CD8-positive, alpha-beta memory T cell (primary cell): ENCODE results near the gene MYO7B. TPM values are rescaled to one million over a fixed set of nuclear protein-coding genes. Genes with fewer than 3 reads are reported as not detected.

ENCODE experiments used
- CTCF ChIA-PET: fragments of 350-600 bp; sonication (Branson Sonifier 250); formaldehyde crosslinking; loops from one replicate; lab custom pipeline; 2021; ENCODE audit warnings: antibody characterized with exemption; lab: Charles Lee
- POLR2A ChIA-PET: fragments of 350-600 bp; sonication (Branson Sonifier 250); formaldehyde crosslinking; loops from one replicate; lab custom pipeline; 2021; ENCODE audit warnings: antibody characterized with exemption; lab: Charles Lee
- DNase-seq, 5 donors: peaks; one replicate each; pipeline versions ENCODE4 v3.0.0 to v3.0.0-alpha.2; 2020 to 2022; ENCODE audit warnings: mixed read lengths in 1 of 5
- H3K27ac ChIP-seq: one replicate; pipeline ENCODE4 v1.7.0; 2013; ENCODE audit warnings: low read depth, mild to moderate bottlenecking, low read length, moderate library complexity
- H3K27me3 ChIP-seq: 2 replicates; pipeline ENCODE4 v1.7.0; 2013; ENCODE audit warnings: low read length, mild to moderate bottlenecking; ENCODE audit not compliant: insufficient read depth, poor library complexity, severe bottlenecking
- H3K36me3 ChIP-seq: 2 replicates; pipeline ENCODE4 v1.7.0; 2013; ENCODE audit warnings: mild to moderate bottlenecking, low read length, moderate library complexity; ENCODE audit not compliant: insufficient read depth
- H3K4me1 ChIP-seq: 2 replicates; pipeline ENCODE4 v1.7.0; 2013; ENCODE audit warnings: mild to moderate bottlenecking, low read length, moderate library complexity; ENCODE audit not compliant: insufficient read depth
- H3K4me3 ChIP-seq: 2 replicates; pipeline ENCODE4 v1.7.0; 2013; ENCODE audit warnings: mild to moderate bottlenecking, low read length
- H3K9me3 ChIP-seq: 2 replicates; pipeline ENCODE4 v1.7.0; 2013; ENCODE audit warnings: mild to moderate bottlenecking, low read length
- H3K27ac Mint-ChIP-seq, 8 donors: one replicate each; pipeline ENCODE4 v1.8.0; 2020 to 2021; ENCODE audit warnings: mixed read lengths in 8 of 8, mild to moderate bottlenecking in 6 of 8, inconsistent platforms in 3 of 8, moderate library complexity in 3 of 8
- H3K27me3 Mint-ChIP-seq, 2 donors: one replicate each; pipeline ENCODE4 v1.8.0; 2020 to 2021; ENCODE audit warnings: mixed read lengths in 2 of 2, mild to moderate bottlenecking in 1 of 2, moderate library complexity in 1 of 2
- H3K36me3 Mint-ChIP-seq, 3 donors: one replicate each; pipeline ENCODE4 v1.8.0; 2020 to 2021; ENCODE audit warnings: mixed read lengths in 3 of 3, inconsistent platforms in 1 of 3, mild to moderate bottlenecking in 1 of 3
- H3K4me1 Mint-ChIP-seq, 3 donors: one replicate each; pipeline ENCODE4 v1.8.0; 2020 to 2021; ENCODE audit warnings: mixed read lengths in 3 of 3, inconsistent platforms in 1 of 3, mild to moderate bottlenecking in 1 of 3
- H3K4me3 Mint-ChIP-seq, 7 donors: one replicate each; pipeline ENCODE4 v1.8.0; 2020 to 2021; ENCODE audit warnings: mixed read lengths in 7 of 7, mild to moderate bottlenecking in 6 of 7, moderate library complexity in 4 of 7, inconsistent platforms in 2 of 7
- H3K9me3 Mint-ChIP-seq, 5 donors: one replicate each; pipeline ENCODE4 v1.8.0; 2020 to 2022; ENCODE audit warnings: mixed read lengths in 5 of 5, mild to moderate bottlenecking in 3 of 5, moderate library complexity in 2 of 5, inconsistent platforms in 1 of 5
- polyA plus RNA-seq: library from polyadenylated mRNA; unstranded; fragments of 300-500 nt; fragmentation: Illumina TruSeq; gene quantifications from one replicate; pipeline ENCODE4 v1.2.3, GENCODE V29; 2021
- total RNA-seq, 2 experiments: library from RNA; stranded (reverse); gene quantifications; one replicate each; pipeline ENCODE4 v1.2.3, GENCODE V29; 2021

MYO7B gene
- total and polyA plus RNA-seq, 3 experiments from 2014 or later, result not detected

GRCh38 chr2:127641133-127641532 lies 105.7 kb downstream of the MYO7B start:
- Histone ChIP-seq H3K9me3 (no peaks in the 10 kb centered on the region), H3K4me3 (peak overlapping the region; percentile 58), H3K27ac (no peak overlapping the region), H3K36me3 (no peaks in the 10 kb centered on the region), H3K4me1 (peaks cover 65% of the 10 kb centered on the region), H3K27me3 (no peaks in the 10 kb centered on the region)
- H3K9me3 Mint-ChIP-seq, result no peaks in the 10 kb centered on the region
- no peak for DNase-seq
- CTCF ChIA-PET, result interaction anchor here (3.6 kb wide), 1 partner anchor 9 kb away, joined by 15 read pairs; no protein-coding TSS in a partner anchor
- peak overlapping the region in 3 of 8 donors; percentile 29 to 61 (median 45) for H3K27ac Mint-ChIP-seq
- H3K4me1 Mint-ChIP-seq, result peaks cover 0 to 57% (median 15%) of the 10 kb centered on the region in 3 donors
- peaks cover 0 to 1% (median 0%) of the 10 kb centered on the region in 3 donors for H3K36me3 Mint-ChIP-seq
- POLR2A ChIA-PET, result interaction anchor here (1.1 kb wide), 1 partner anchor 115 kb away, joined by 3 read pairs; the partner anchor contains the start of gene IWS1
- H3K27me3 Mint-ChIP-seq, result no peaks in the 10 kb centered on the region
- H3K4me3 Mint-ChIP-seq, result peak overlapping the region in 3 of 7 donors; percentile 28 to 63 (median 36)

DNA sequence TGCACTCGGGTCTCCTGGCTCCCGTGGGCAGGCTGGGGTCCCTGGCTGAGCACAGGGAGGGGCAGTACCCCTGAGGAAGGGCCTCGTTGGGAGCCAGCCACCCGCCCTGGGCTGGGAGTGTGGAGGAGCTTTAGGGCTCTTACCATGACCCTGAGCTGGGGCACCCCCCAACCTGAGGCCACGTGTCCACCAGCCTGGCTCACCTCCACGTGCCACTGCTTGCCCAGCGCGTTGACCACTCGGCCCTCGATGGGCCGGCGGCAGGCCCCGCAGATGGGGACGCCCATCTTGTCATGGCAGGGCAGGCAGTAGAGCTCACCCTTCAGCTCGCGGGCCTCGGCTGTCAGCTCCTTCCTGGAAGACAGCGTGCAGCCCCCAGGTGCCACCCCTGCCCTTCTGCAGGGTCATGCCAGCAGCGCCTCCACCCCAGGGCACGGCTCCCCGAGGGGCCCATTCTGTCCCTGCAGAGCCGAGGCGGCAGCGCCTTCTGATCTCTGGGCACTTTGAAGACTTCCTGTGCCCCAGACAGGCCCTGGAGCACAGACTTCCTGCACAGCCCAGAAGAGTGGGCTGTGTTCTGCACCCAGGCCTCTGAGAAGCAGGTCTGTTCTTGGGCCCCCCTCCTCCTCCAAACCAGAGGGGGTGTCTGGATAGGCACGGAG lies 106.5 kb downstream of the MYO7B start:
- Mint-ChIP-seq H3K36me3 (peaks cover 0 to 1% (median 0%) of the 10 kb centered on the region in 3 donors), H3K9me3 (no peaks in the 10 kb centered on the region), H3K4me3 (peak overlapping the region in 5 of 7 donors; percentile 19 to 82 (median 53)), H3K4me1 (peaks cover 0 to 52% (median 14%) of the 10 kb centered on the region in 3 donors), H3K27me3 (no peaks in the 10 kb centered on the region), H3K27ac (peak overlapping the region in 4 of 8 donors; percentile 23 to 72 (median 44))
- peak in 3 of 5 donors; percentile 24 to 65 (median 58) for DNase-seq
- POLR2A ChIA-PET, result interaction anchor here (1.1 kb wide), 1 partner anchor 115 kb away, joined by 3 read pairs; the partner anchor contains the start of gene IWS1
- H3K27ac ChIP-seq, result no peak overlapping the region
- CTCF ChIA-PET, result interaction anchor here (0.7 to 3.6 kb wide), 2 partner anchors 8 to 51 kb away, joined by 3 to 15 read pairs; no protein-coding TSS in a partner anchor
- no peaks in the 10 kb centered on the region for H3K36me3 ChIP-seq
- H3K27me3 ChIP-seq, result no peaks in the 10 kb centered on the region
- peak overlapping the region; percentile 58 for H3K4me3 ChIP-seq
- H3K9me3 ChIP-seq, result no peaks in the 10 kb centered on the region
- H3K4me1 ChIP-seq, result peaks cover 57% of the 10 kb centered on the region

DNA sequence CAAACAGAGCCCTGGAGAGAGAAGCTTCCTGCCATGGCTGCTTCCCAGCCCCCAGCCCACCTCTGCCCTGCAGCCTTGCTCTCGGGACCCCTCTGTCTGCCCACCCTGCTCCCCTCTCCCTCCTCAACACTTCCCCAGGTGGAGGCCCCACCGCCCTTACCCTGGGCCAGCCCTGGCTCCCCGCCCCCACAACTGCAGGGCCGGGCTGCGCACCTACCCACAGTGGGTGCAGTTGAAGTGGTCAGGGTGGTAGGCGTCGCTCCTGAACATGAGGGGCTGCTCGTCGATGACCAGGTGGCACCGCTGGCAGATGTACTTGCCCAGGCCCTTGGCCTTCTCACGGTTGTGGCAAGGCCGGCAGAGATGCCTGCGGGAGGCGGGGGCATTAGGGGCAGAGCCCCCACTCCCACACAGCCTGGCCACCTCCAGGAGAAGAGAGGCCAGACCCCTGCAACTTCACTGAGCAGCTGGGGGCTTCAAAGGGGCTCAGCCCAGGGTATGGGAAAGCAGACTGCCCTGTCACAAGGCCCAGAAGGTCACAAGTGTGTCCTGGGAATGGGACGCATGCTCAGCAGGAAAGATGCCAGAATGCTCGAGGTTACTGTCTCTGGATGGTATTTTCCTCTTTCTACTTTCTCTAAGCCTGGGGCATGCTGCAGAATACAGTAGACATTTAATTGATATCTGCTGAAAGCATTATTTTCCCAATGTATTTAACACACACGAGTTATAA lies 107.4 kb downstream of the MYO7B start:
- H3K4me1 ChIP-seq, result peaks cover 48% of the 10 kb centered on the region
- H3K4me3 Mint-ChIP-seq, result no peak overlapping the region
- no peak for DNase-seq
- peaks cover 0 to 46% (median 12%) of the 10 kb centered on the region in 3 donors for H3K4me1 Mint-ChIP-seq
- H3K36me3 ChIP-seq, result no peaks in the 10 kb centered on the region
- H3K27me3 Mint-ChIP-seq, result no peaks in the 10 kb centered on the region
- H3K36me3 Mint-ChIP-seq, result peaks cover 0 to 1% (median 0%) of the 10 kb centered on the region in 3 donors
- H3K4me3 ChIP-seq, result no peak overlapping the region
- H3K27ac ChIP-seq, result no peak overlapping the region
- ChIA-PET POLR2A (no interaction called here), CTCF (no interaction called here)
- no peaks in the 10 kb centered on the region for H3K9me3 ChIP-seq
- H3K27me3 ChIP-seq, result no peaks in the 10 kb centered on the region
- H3K27ac Mint-ChIP-seq, result peak overlapping the region in 1 of 8 donors; percentile 26
- H3K9me3 Mint-ChIP-seq, result no peaks in the 10 kb centered on the region

DNA sequence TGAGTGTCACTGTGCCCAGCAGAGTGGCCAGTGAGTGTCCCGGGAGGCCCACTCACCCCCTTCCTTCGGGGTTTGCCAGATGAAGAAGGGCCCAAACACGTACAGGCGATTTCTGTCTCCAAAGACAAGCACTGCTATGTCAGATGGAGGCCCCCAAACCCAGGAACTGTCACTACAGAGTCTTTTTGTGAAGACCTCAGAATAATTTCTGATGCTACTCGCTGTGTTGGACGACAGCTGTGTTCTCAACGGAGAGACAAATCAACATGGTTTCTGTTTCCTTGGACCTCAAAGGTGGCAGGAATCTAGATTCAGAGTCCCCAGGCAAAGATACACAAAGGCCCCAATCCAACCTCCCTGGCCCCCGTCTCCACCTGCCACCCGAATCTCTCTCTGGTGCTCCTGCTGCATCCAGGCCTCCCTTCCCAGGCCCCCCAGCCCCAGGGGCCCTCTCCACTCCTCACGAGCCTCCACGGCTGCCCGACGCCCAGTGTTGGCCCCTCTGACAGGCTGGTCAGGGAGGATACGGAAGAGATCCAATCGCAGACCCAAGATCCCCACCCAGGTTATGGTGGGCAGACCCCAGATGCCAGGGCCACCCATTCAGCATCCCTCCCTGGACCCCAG lies 108.1 kb downstream of the MYO7B start:
- no peak for DNase-seq
- Histone ChIP-seq H3K27ac (no peak overlapping the region), H3K27me3 (no peaks in the 10 kb centered on the region), H3K4me3 (no peak overlapping the region), H3K36me3 (no peaks in the 10 kb centered on the region), H3K9me3 (no peaks in the 10 kb centered on the region), H3K4me1 (peaks cover 42% of the 10 kb centered on the region)
- Mint-ChIP-seq H3K27ac (peak overlapping the region in 1 of 8 donors; percentile 26), H3K4me1 (peaks cover 0 to 44% (median 9%) of the 10 kb centered on the region in 3 donors), H3K27me3 (no peaks in the 10 kb centered on the region), H3K9me3 (no peaks in the 10 kb centered on the region), H3K4me3 (no peak overlapping the region), H3K36me3 (peaks cover 0 to 1% (median 0%) of the 10 kb centered on the region in 3 donors)
- CTCF ChIA-PET, result no interaction called here
- POLR2A ChIA-PET, result no interaction called here

DNA sequence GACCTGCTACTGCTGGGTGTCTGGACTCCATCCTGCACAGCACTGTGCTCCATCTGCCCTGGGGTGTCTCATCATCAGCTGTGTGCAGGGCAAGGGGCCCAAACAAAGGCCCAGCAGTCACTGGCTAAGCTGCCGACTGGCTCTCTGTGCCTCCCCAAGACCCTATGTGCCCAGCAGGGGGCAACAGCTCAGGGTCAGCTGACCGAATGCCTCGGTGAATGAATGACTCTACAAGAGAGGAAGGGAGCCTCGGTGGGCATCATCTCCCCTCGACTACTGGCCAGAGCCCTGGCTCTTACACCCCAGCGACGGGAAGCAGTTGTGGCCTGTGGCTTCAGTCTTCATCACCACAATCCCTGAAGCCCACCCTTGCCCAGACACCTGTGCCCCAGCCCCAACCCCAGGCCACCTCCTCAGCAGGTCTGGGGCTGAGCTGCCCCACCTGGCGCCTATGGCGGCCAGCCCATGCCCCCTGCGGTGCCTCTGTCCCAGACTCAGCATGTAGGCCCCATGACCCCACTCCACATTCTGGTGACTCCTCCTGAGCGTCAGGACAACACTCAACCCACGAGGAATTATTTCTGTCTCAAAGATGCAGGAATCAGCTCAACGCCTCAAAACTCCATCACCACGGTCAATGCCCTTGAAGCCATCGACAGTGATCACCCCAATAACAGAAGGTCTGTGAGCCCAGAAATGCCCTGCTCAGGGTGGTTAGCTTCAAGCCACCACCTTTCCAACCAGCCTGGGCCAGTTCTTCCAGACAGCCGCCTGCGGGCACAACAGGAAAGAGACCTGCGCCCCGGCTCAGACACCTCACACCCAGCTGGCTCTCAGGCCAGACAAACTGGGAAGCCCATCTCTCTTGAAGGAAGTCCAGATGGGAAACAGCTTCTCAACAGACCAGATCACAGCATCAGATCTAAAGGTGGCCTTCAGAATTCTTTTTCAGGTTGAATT lies 108.9 kb downstream of the MYO7B start:
- ChIA-PET CTCF (interaction anchor here (0.8 to 1.2 kb wide), 2 partner anchors 53 to 58 kb away, joined by 3 to 4 read pairs; no protein-coding TSS in a partner anchor), POLR2A (no interaction called here)
- Histone ChIP-seq H3K27me3 (no peaks in the 10 kb centered on the region), H3K4me1 (peaks cover 37% of the 10 kb centered on the region), H3K4me3 (no peak overlapping the region), H3K9me3 (no peaks in the 10 kb centered on the region), H3K27ac (no peak overlapping the region), H3K36me3 (no peaks in the 10 kb centered on the region)
- no peaks in the 10 kb centered on the region for H3K36me3 Mint-ChIP-seq
- H3K9me3 Mint-ChIP-seq, result no peaks in the 10 kb centered on the region
- H3K27me3 Mint-ChIP-seq, result no peaks in the 10 kb centered on the region
- H3K4me3 Mint-ChIP-seq, result no peak overlapping the region
- peaks cover 0 to 46% (median 10%) of the 10 kb centered on the region in 3 donors for H3K4me1 Mint-ChIP-seq
- DNase-seq, result no peak
- peak overlapping the region in 1 of 8 donors; percentile 38 for H3K27ac Mint-ChIP-seq

DNA sequence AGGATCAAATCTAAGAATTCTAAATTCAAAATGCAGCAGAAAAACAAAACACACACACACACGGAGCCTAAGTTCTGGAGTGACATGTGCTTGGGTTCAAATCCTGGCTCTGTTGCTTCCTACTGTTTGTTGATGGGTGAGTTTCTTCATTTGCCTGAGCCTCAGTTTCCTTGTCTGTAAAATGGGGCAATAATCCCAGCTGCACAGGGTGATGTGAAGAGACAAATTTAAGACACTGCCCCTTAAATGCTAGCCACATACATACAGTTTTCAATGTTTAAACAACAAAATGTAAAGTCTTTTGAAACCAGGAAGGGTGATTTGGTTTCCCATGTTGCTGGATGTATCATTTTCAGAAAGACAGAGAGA lies 109.5 kb downstream of the MYO7B start:
- no peak for DNase-seq
- CTCF ChIA-PET, result interaction anchor here (0.8 to 1.2 kb wide), 2 partner anchors 54 to 57 kb away, joined by 3 to 4 read pairs; no protein-coding TSS in a partner anchor
- POLR2A ChIA-PET, result no interaction called here

More for the DNA sequence above, 109.5 kb downstream of the MYO7B start:
- no peaks in the 10 kb centered on the region for H3K36me3 Mint-ChIP-seq
- H3K4me3 ChIP-seq, result no peak overlapping the region
- no peaks in the 10 kb centered on the region for H3K9me3 ChIP-seq
- no peaks in the 10 kb centered on the region for H3K36me3 ChIP-seq
- no peaks in the 10 kb centered on the region for H3K27me3 ChIP-seq
- H3K4me1 Mint-ChIP-seq, result peaks cover 4 to 44% (median 13%) of the 10 kb centered on the region in 3 donors
- H3K9me3 Mint-ChIP-seq, result no peaks in the 10 kb centered on the region
- H3K4me1 ChIP-seq, result peaks cover 37% of the 10 kb centered on the region
- H3K4me3 Mint-ChIP-seq, result no peak overlapping the region
- no peaks in the 10 kb centered on the region for H3K27me3 Mint-ChIP-seq
- peak overlapping the region in 1 of 8 donors; percentile 38 for H3K27ac Mint-ChIP-seq
- H3K27ac ChIP-seq, result no peak overlapping the region
